GM19324 (cell line): ENCODE data around the gene GAL3ST2.
"Not testable (repeated sequence)": the region's sequence is repeated elsewhere in the genome, so short reads cannot be mapped to it uniquely, and the experiment has no call there.

ENCODE experiments used
- ATAC-seq: cut with Tn5 transposase; IDR thresholded peaks from one replicate; pipeline ENCODE4 v1.9.1; 2021; ENCODE audit warnings: mild to moderate bottlenecking, moderate library complexity; ENCODE audit not compliant: unreplicated experiment, low FRiP score

The GAL3ST2 gene

DNA sequence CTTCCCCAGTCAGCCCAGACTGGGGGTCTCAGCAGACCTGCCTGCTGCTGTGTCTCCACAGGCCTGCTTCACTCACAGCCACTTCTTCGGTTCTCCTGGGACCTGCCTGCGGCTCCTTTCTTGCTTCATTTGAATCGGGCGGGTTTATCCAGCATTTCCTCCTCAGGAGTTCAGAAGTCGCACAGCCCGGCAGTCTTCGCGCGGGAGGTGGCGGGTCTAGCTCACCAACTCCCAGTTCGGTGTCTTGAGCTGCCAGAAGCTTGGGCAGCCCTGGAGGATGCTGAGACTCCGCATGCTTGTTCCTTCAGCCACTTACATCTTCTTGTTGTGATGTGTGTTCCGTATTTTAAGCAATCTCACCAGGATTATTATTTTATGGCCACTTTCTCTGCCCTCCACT, 31.3 kb upstream of the GAL3ST2 start:
- ATAC-seq: no peak

DNA sequence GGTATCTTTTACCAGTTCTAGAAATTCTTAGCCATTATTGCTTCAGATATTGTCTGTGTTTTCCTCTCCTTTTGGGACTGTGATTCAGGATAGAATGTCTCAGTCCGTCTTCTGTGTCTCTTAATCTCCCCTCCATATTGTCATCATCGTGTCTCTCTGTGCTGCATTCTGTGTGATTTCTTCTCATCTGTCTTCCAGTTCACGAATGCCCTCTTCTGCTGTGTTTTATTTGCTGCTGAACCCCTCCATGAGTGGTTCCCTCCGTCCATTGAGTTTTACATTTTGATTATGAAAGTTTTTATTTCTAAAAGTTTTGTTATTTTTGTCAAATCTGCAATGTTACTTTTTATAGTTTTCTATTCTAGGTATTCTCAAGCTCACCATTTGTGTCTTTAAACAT, 30.5 kb upstream of the GAL3ST2 start:
- ATAC-seq: no peak

DNA sequence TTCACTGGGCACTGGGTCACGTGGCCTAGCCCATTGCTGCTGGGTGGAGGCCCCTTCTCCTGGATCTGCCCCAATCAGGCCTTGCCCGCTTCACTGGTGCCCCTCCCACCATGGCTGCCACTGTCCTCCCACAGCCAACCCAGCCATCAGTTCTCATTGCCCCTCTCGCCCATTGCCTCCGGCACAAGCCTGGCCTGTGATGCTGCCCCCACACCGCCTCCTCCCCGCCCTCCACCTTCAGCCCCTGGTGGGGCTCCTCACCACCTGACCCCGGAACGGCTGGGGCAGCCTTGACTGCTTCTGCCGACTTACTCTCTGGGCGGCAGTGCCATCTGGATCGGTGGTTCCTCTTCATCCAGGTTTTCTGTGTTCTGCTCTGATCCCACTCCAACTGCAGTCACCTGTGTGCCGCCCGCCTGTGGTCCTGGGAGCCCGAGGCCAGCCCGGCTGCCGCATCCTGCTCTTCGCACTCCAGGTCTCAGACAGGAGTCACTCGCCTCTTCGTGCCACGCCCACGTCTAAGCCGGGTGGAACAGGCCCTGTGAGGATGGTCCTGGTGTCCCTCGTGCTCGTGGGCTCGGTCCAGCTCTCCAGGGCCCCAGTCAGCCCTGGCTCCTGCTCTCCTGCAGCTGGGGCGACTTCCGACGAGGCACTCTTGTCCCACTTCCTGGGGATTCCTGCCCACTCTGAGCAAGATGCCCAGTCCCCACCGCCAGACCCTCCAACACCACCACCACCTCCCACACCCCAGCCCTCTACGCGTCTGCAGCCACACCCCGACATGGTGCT, 28.0 kb upstream of the GAL3ST2 start:
- ATAC-seq: no peak

DNA sequence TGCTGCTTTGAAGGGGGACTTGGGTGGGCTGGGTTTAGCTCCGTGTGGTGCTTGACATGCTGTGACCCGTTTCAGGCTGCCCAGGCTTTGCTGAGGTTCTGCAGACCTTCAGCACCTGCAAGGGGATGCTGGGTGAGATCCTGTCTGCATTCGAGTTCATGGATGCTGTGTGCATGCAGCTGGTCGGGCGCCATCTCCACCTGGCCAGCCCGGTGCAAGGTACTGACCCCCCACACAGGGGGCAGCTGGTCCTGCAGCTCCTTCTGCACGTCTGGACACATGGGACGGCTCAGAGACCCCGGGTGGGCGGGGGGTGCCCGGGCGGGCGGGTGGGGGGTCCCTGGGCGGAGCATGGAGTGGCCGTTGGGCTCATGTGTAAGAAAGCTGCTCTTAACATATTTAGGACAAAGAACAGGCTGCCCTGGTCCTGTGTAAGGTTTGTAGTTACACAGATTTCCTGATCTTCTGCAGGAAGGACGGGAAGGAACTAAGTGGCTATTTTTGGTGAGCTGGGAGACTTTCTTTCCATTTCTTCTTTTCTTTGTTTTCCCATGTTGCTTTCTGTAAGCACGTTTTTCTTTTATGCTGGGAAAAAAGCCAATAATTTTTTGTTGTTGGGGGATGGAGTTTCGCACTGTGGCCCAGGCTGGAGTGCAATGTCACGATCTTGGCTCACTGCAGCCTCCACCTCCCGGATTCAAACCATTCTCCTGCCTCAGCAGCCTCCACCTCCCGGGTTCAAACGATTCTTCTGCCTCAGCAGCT, 26.4 kb upstream of the GAL3ST2 start:
- no peak for ATAC-seq

DNA sequence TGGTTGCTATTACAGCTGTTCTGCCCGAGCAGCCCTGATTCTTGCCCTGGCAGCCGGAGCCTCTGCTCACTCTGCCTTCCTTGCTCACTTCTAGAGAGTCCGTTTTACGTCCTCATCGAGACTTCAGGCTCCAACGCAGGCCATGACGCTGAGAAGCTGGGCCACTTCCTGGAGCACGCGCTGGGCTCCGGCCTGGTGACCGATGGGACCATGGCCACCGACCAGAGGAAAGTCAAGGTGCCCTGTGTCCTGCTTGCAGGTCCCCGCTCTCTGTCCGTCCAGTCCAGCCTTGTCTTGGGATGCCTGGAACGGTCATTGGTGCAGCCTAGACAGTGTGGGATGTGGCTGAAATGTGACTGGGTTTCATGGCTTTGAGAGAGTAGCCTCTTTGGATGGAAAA, 25.5 kb upstream of the GAL3ST2 start:
- no peak for ATAC-seq

DNA sequence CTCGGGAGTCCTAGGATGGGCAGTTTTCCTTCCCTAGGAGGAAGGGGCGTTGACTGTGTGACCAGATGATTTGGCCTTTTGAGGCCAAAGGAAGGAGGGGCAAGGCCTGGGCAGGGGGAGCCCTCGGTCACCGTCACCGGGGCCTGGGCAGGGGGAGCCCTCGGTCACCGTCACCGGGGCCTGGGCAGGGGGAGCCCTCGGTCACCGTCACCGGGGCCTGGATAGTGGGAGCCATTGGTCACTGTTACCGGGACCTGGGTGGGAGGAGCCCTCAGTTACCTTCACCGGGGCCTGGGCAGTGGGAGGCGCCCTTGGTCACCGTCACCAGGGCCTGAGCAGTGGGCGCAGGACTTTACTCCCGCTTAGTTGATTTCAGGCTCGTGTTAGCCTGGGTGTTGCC, 24.8 kb upstream of the GAL3ST2 start:
- ATAC-seq: no peak

DNA sequence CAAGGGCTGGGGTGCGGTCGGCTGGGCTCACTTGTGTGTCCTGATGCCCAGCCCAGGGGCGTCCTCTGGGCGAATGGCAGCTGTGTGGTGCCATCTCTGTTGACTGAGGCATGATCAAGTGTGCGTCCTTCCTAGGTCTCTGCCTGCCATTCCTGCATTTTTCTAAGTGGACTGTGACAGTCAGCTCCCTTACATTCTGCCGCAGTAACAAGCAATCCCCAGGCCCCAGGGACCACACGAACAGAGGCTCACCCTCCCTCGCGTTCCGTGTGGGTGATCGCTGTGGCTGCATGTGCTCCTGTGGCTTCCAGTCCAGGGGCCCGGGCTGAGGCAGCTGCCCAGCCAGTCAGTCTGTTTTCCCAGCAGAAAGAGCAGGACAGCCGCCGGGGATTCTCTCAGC, 24.4 kb upstream of the GAL3ST2 start:
- no peak for ATAC-seq

DNA sequence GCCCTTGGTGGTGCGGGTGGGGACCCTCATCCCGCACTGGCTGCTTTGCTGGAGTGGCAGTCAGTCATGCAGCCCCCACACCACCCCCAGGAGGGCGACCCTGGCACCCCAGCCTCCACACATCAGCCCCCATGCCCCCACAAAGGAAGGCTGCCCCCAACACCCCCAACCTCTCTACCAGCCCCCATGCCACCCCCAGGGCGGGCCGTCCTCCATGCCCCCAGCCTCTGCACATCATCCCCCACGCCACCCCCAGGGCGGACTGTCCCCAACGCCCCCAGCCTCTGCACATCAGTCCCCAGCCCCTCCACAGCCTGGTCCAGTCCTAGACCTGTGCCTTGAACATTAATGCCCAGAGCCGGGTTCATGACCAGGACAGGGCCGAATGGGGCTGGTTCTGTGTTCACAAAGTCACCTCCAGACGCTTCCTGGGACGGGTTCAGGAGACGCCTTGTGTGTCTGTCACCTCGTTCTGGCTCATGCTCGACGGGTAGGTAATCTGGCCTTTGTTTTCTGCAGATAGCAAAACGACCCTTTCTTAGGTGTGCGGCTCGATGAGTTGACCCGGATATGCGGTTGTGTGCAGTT, 23.8 kb upstream of the GAL3ST2 start:
- ATAC-seq: no peak

DNA sequence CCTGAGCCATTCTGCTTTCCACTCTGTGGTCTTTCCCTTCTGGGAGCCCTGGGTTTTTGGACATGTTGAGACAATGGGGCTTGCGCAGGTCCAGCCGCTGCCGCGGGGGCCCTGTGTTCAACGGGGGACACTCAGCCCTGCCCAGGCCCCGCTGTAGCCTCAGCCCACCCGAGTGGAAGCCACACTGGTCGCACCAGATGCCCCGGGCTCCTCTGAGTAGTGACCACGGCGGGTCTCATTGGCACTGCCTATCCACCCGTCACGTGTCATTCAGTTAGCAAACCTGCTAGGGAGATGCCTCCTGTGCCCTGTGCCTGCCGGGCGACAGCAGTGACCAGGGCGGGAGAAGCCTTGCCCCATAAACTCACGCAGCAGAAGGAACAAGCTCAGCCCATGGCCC, 23.1 kb upstream of the GAL3ST2 start:
- ATAC-seq: no peak

DNA sequence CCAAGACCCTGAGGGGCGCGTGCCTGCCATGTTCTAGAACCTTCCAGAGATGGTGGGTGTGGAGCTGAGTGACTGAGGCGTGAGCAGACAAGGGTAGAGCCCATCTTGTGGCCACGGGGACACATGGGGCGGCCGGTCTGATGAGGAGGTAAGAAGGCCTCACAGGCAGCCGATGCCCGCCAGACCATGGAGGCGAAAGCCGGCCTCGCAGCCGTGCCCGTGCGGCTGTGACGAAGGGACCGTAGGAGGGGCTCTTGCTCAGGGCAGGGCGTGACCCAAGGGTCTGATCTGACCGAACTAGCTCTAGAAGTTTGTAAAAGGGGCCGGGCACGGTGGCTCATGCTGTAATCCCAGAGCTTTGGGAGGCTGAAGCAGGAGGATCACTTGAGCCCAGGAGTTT, 22.6 kb upstream of the GAL3ST2 start:
- ATAC-seq: no peak

DNA sequence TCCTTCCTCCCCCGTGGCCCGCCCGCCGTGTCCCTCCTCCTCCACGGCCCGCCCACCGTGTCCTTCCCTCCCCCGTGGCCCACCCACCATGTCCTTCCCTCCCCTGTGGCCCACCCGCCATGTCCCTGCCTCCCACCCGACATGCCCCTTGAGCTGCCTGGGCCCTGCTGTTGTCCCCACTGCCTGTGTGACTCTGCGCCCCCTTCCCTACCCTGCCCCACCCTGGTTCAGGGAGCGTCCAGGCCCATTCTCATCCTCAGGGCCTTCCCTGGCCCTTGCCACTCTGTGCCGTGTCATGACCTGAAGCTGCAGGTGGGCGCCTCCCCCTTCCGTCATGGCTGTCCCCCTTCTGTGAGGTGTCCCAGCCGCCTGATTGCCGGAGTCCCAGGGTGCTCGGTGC, 21.5 kb upstream of the GAL3ST2 start:
- ATAC-seq: no peak

GRCh38 chr2:241755777-241756176, 20.8 kb upstream of the GAL3ST2 start:
- no peak for ATAC-seq

DNA sequence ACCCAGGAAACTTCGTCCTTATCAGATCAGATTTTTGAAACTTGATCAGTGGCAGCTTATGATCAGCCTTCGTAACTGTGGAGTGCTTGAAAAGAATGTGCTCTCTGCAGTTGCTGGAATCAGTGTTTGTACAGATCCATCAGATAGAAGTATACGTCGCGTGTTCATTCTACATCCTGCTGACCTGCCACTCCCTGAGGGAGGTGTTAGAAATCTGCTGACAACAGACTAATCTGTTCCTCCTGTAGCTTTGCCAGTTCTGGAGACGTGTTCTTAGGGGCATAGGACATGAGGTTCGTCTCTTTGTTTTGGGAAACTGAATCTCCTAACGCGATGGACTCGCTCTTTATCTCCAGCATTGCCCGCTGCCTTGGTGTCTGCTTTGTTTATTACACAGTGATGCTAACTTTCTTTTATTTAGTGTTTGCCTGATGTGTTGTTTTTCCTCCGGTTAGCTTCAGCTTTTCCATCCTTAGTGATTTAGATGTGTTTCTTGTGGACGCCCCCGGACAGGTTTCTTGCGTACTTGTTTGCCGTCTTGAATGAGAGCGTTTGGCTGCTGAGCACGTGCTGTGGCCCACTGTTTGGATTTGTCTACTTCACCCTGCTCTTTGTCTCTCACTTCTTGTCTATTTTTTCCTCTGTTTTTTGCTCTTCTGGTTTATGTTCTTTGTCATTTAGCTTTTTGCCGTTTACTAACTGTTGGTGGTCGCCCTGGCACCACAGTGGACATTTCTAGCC, 17.4 kb upstream of the GAL3ST2 start:
- ATAC-seq: no peak

DNA sequence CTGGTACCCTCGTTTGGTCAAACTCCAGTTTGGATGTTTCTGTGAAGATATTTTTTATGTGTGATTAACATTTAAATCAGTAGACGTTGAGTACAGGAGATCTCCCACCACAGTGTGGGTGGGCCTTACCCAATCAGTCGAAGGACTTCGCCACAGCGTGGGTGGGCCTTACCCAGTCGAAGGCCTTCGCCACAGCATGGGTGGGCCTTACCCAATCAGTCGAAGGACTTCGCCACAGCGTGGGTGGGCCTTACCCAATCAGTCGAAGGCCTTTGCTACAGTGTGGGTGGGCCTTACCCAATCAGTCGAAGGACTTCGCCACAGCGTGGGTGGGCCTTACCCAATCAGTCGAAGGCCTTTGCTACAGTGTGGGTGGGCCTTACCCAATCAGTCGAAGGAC, 16.7 kb upstream of the GAL3ST2 start:
- not testable (repeated sequence) for ATAC-seq

GRCh38 chr2:241760301-241760771, 16.3 kb upstream of the GAL3ST2 start:
- no peak for ATAC-seq

DNA sequence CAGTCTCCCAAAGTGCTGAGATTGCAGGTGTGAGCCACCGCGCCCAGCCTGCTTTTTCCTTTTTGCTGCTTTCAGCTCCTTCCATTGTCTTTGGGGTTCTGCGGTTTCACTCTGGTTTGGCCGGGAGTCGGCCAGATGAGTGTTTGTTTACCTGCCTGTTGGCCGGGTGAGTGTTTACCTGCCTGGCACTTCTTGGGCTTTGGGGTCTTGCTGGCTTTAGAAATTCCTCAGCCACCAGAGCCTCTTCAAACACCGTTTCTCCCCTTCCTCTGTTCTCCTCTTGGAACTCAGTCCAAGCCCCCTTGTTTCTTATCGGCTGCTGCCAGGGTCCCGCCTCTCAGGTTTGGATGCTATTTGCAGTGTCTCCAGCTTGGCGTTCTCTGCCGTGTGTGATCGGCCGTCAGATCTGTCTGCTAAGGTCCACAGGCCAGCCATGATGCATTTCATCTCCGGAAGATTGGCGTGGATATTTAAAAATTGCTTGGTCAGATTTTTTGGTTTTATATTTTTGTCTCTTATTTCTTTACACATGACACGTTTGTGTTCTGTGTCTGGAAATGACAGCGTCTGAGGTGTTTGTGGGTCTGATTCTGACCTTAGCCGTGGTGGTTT, 14.2 kb upstream of the GAL3ST2 start:
- no peak for ATAC-seq

GRCh38 chr2:241762933-241763369, 13.7 kb upstream of the GAL3ST2 start:
- ATAC-seq: no peak

- no peak for ATAC-seq
Measured at GRCh38 chr2:241763551-241764274, 12.9 kb upstream of the GAL3ST2 start.
